NT2/D1 (cell line): ENCODE results near the gene OPHN1.

Source experiments
- SUZ12 ChIP-seq: IDR thresholded peaks from 2 replicates; pipeline ENCODE4 v1.6.1; 2011; ENCODE audit not compliant: insufficient read length, insufficient read depth; ENCODE audit errors: extremely low read depth
- YY1 ChIP-seq: IDR thresholded peaks from 2 replicates; pipeline ENCODE4 v1.6.1; 2011; ENCODE audit not compliant: insufficient read length, insufficient read depth
- ZNF274 ChIP-seq: IDR thresholded peaks from 2 replicates; pipeline ENCODE4 v1.6.1; 2011; ENCODE audit warnings: mild to moderate bottlenecking, low read depth, low read length

GRCh38 chrX:68098431-68098830 lies 334.9 kb downstream of the OPHN1 start:
- no peak for TF ChIP-seq SUZ12
- no peak for TF ChIP-seq ZNF274
- TF ChIP-seq YY1 = no peak
